A549 (cell line): Measurements from ENCODE around the gene TDRKH.

Source experiments
- BHLHE40 ChIP-seq: IDR thresholded peaks from 2 replicates; pipeline ENCODE4 v1.6.1; 2012; ENCODE audit warnings: low read depth, low read length, inconsistent platforms
- EP300 ChIP-seq, 2 experiments: fragments of >200 bp; sonication (Bioruptor Twin); formaldehyde crosslinking; IDR thresholded peaks; 2 replicates in 1 of 2; 3 replicates in 1 of 2; pipeline ENCODE4 v1.6.1; 2016 to 2017
- JUN ChIP-seq, 2 experiments: fragments of >200 bp; sonication (Bioruptor Twin); formaldehyde crosslinking; IDR thresholded peaks; 2 replicates in 1 of 2; 3 replicates in 1 of 2; pipeline ENCODE4 v1.6.1; 2016 to 2017
- KDM1A ChIP-seq: fragments of 200-600 bp; sonication (generic); IDR thresholded peaks from 2 replicates; pipeline ENCODE4 v1.6.1; 2016; ENCODE audit warnings: low read depth, mild to moderate bottlenecking
- MYC ChIP-seq: IDR thresholded peaks from 2 replicates; pipeline ENCODE4 v1.6.1; 2012; ENCODE audit warnings: mild to moderate bottlenecking, inconsistent platforms, low read length, improper control_type of control experiment, borderline replicate concordance
- POLR2A ChIP-seq: IDR thresholded peaks from 2 replicates; pipeline ENCODE4 v1.6.1; 2012; ENCODE audit warnings: mild to moderate bottlenecking, low read length
- RAD21 ChIP-seq, 2 experiments: fragments of >200 bp in 1 of 2; sonication (Bioruptor Twin) in 1 of 2; formaldehyde crosslinking in 1 of 2; IDR thresholded peaks in 1 of 2; conservative IDR thresholded peaks in 1 of 2; 2 replicates in 1 of 2; 3 replicates in 1 of 2; pipeline ENCODE4 v1.6.1; 2012 to 2018; ENCODE audit warnings: inconsistent platforms in 1 of 2
- RCOR1 ChIP-seq: fragments of 150-350 bp; IDR thresholded peaks from 2 replicates; pipeline ENCODE4 v1.6.1; 2014; ENCODE audit warnings: antibody characterized with exemption, low read length, low read depth
- RFX5 ChIP-seq: fragments of 450-650 bp; IDR thresholded peaks from 2 replicates; pipeline ENCODE4 v1.7.1; 2014; ENCODE audit warnings: antibody characterized with exemption, mild to moderate bottlenecking, moderate library complexity
- TF ChIP-seq, protein P1 (sequence below): fragments of >200 bp; sonication (Bioruptor Twin); formaldehyde crosslinking; IDR thresholded peaks from 3 replicates; pipeline ENCODE4 v1.5.1; 2016
- TF ChIP-seq, protein P2 (sequence below): fragments of 200-600 bp; sonication (generic); IDR thresholded peaks from 2 replicates; pipeline ENCODE4 v1.6.1; 2016; ENCODE audit warnings: antibody characterized with exemption, mild to moderate bottlenecking, moderate library complexity
- TF ChIP-seq, protein P3 (sequence below): fragments of 450-650 bp; IDR thresholded peaks from 2 replicates; pipeline ENCODE4 v1.6.1; 2014; ENCODE audit warnings: antibody characterized with exemption
- TF ChIP-seq, protein P4 (sequence below): fragments of 250-450 bp; sonication (Bioruptor Pico); IDR thresholded peaks from 2 replicates; pipeline ENCODE4 v1.5.0; 2021; ENCODE audit warnings: mild to moderate bottlenecking, moderate library complexity, borderline replicate concordance
- TF ChIP-seq, protein P5 (sequence below): IDR thresholded peaks from 2 replicates; pipeline ENCODE4 v1.6.1; 2012

DNA sequence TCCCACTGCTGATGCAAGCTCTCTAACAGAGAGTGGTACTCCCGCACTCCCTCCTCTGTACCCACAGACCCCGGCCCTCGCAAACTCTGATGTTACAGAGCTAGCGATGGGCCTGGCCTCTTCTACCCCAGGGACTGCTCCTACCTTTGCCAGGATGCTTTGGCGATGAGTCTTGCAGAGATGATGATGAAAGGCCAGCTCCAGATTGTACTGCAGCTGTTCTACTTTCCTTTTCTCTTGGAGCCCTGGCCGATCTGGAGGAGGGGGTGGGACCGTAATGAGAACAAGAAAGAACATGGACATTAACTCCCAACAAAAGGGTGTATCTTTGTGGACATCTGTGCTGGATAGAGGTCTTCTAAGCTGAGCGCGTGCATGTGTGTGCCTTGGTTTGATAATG, 20.9 kb upstream of the TDRKH start:
- TF ChIP-seq, protein P1, sequence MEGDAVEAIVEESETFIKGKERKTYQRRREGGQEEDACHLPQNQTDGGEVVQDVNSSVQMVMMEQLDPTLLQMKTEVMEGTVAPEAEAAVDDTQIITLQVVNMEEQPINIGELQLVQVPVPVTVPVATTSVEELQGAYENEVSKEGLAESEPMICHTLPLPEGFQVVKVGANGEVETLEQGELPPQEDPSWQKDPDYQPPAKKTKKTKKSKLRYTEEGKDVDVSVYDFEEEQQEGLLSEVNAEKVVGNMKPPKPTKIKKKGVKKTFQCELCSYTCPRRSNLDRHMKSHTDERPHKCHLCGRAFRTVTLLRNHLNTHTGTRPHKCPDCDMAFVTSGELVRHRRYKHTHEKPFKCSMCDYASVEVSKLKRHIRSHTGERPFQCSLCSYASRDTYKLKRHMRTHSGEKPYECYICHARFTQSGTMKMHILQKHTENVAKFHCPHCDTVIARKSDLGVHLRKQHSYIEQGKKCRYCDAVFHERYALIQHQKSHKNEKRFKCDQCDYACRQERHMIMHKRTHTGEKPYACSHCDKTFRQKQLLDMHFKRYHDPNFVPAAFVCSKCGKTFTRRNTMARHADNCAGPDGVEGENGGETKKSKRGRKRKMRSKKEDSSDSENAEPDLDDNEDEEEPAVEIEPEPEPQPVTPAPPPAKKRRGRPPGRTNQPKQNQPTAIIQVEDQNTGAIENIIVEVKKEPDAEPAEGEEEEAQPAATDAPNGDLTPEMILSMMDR: no peak
- TF ChIP-seq BHLHE40 (no peak), RCOR1 (no peak), EP300 (IDR thresholded peaks at IDR 0.05) (no peak), MYC (no peak), RAD21 (conservative IDR thresholded peaks at IDR 0.05 in 1 of 2, IDR thresholded peaks at IDR 0.05 in 1 of 2) (no peak), POLR2A (no peak), JUN (IDR thresholded peaks at IDR 0.05) (no peak), KDM1A (no peak), RFX5 (no peak)
- TF ChIP-seq, protein P2, sequence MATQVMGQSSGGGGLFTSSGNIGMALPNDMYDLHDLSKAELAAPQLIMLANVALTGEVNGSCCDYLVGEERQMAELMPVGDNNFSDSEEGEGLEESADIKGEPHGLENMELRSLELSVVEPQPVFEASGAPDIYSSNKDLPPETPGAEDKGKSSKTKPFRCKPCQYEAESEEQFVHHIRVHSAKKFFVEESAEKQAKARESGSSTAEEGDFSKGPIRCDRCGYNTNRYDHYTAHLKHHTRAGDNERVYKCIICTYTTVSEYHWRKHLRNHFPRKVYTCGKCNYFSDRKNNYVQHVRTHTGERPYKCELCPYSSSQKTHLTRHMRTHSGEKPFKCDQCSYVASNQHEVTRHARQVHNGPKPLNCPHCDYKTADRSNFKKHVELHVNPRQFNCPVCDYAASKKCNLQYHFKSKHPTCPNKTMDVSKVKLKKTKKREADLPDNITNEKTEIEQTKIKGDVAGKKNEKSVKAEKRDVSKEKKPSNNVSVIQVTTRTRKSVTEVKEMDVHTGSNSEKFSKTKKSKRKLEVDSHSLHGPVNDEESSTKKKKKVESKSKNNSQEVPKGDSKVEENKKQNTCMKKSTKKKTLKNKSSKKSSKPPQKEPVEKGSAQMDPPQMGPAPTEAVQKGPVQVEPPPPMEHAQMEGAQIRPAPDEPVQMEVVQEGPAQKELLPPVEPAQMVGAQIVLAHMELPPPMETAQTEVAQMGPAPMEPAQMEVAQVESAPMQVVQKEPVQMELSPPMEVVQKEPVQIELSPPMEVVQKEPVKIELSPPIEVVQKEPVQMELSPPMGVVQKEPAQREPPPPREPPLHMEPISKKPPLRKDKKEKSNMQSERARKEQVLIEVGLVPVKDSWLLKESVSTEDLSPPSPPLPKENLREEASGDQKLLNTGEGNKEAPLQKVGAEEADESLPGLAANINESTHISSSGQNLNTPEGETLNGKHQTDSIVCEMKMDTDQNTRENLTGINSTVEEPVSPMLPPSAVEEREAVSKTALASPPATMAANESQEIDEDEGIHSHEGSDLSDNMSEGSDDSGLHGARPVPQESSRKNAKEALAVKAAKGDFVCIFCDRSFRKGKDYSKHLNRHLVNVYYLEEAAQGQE: no peak
- TF ChIP-seq, protein P3, sequence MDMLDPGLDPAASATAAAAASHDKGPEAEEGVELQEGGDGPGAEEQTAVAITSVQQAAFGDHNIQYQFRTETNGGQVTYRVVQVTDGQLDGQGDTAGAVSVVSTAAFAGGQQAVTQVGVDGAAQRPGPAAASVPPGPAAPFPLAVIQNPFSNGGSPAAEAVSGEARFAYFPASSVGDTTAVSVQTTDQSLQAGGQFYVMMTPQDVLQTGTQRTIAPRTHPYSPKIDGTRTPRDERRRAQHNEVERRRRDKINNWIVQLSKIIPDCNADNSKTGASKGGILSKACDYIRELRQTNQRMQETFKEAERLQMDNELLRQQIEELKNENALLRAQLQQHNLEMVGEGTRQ: no peak
- TF ChIP-seq, protein P4, sequence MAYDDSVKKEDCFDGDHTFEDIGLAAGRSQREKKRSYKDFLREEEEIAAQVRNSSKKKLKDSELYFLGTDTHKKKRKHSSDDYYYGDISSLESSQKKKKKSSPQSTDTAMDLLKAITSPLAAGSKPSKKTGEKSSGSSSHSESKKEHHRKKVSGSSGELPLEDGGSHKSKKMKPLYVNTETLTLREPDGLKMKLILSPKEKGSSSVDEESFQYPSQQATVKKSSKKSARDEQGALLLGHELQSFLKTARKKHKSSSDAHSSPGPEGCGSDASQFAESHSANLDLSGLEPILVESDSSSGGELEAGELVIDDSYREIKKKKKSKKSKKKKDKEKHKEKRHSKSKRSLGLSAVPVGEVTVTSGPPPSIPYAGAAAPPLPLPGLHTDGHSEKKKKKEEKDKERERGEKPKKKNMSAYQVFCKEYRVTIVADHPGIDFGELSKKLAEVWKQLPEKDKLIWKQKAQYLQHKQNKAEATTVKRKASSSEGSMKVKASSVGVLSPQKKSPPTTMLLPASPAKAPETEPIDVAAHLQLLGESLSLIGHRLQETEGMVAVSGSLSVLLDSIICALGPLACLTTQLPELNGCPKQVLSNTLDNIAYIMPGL (CRISPR knock-in tag): no peak
- TF ChIP-seq, protein P5, sequence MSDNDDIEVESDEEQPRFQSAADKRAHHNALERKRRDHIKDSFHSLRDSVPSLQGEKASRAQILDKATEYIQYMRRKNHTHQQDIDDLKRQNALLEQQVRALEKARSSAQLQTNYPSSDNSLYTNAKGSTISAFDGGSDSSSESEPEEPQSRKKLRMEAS: no peak
